Lower leg skin (tissue), 3 donors: ENCODE data around the gene C2CD5.

Source experiments
- POLR2A ChIP-seq, 2 donors: fragments of 450-650 bp; IDR thresholded peaks; one replicate each; pipeline ENCODE4 v1.6.1; 2016 to 2017; ENCODE audit warnings: antibody characterized with exemption in 2 of 2, mild to moderate bottlenecking in 1 of 2, moderate library complexity in 1 of 2
- TF ChIP-seq, protein P1 (sequence below), 3 donors: fragments of 450-650 bp; IDR thresholded peaks; one replicate each; pipeline ENCODE4 v1.5.1; 2016; ENCODE audit warnings: antibody characterized with exemption in 3 of 3, mild to moderate bottlenecking in 3 of 3, moderate library complexity in 2 of 3

DNA sequence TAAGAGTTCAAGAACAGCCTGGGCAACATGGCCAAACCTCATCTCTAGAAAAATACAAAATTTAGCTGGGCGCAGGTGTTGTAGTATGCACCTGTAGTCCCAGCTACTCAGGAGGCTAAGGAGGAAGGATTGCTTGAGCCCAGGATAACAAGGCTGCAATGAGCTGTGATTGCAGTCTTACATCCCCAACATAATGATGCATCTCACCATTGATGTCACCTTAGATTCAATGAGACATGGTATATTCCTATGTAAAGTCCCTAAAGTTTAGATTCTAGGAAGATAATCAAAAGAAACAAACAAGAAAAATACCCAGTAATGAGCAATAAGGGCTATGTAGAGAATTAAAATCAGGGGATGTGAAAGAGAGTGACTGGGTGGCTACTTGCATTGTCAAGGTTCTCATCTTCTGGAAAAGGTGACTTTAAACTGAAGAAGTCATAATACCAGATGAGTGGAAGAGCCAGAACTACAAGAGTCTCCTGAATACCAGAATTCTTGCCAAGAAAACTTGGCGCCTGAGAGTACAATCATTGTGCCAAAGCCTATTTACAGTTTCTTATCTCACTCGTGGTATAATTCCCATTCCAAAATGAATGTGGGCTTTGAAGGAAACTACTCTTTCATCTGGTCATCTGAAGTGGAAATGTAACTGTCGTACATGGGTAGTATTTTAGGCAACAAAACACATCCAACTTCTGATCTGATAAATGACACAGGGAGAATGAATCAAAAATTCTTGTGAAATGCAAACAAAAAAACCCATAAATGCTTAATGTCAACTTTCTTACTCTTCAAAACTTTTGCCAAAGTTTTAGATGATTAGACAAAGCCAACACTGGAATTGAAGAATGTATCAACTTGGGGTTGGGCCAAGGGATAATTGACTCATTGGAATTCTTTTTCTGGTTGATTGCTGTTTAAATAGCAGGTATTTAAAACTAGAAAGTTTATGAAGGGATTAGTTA, 128.7 kb downstream of the C2CD5 start:
- TF ChIP-seq, protein P1, sequence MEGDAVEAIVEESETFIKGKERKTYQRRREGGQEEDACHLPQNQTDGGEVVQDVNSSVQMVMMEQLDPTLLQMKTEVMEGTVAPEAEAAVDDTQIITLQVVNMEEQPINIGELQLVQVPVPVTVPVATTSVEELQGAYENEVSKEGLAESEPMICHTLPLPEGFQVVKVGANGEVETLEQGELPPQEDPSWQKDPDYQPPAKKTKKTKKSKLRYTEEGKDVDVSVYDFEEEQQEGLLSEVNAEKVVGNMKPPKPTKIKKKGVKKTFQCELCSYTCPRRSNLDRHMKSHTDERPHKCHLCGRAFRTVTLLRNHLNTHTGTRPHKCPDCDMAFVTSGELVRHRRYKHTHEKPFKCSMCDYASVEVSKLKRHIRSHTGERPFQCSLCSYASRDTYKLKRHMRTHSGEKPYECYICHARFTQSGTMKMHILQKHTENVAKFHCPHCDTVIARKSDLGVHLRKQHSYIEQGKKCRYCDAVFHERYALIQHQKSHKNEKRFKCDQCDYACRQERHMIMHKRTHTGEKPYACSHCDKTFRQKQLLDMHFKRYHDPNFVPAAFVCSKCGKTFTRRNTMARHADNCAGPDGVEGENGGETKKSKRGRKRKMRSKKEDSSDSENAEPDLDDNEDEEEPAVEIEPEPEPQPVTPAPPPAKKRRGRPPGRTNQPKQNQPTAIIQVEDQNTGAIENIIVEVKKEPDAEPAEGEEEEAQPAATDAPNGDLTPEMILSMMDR (IDR thresholded peaks at IDR 0.05) = no peak
- no peak for TF ChIP-seq POLR2A (IDR thresholded peaks at IDR 0.05)
